Fibroblast of peridontal ligament (primary cell): ENCODE results near the gene LRRC75B.
"Not testable (repeated sequence)": the region's sequence is repeated elsewhere in the genome, so short reads cannot be mapped to it uniquely, and the experiment has no call there.

ENCODE experiments used
- DNase-seq: peaks from one replicate; pipeline ENCODE4 v3.0.0-alpha.2; 2010; ENCODE audit errors: extremely low read depth

LRRC75B gene

GRCh38 chr22:24554313-24555164 is 38.3 kb downstream of the LRRC75B start, which contains the start of gene GUCD1:
Gene GUCD1 (minus strand): TSS chr22:24555138. CDS start chr22:24554991, 147 bp downstream.
- DNase-seq: peak; percentile 48

GRCh38 chr22:24553597-24554312 is 39.1 kb downstream of the LRRC75B start:
- peak; percentile 21 for DNase-seq

- not testable (repeated sequence) for DNase-seq
Measured at GRCh38 chr22:24552503-24553286, 40.2 kb downstream of the LRRC75B start.

- DNase-seq: no peak
Measured at GRCh38 chr22:24550902-24551435, 41.9 kb downstream of the LRRC75B start.

GRCh38 chr22:24550028-24550901 is 42.6 kb downstream of the LRRC75B start:
- no peak for DNase-seq

- no peak for DNase-seq
Measured at GRCh38 chr22:24548812-24549211, 44.1 kb downstream of the LRRC75B start.

GRCh38 chr22:24543679-24544243 is 49.1 kb downstream of the LRRC75B start:
- no peak for DNase-seq

- no peak for DNase-seq
Measured at GRCh38 chr22:24543185-24543601, 49.7 kb downstream of the LRRC75B start.

GRCh38 chr22:24542641-24543040 is 50.2 kb downstream of the LRRC75B start:
- no peak for DNase-seq

- DNase-seq: no peak
Measured at GRCh38 chr22:24541681-24542515, 51.0 kb downstream of the LRRC75B start.

- no peak for DNase-seq
Measured at GRCh38 chr22:24540470-24540869, 52.4 kb downstream of the LRRC75B start.

- no peak for DNase-seq
Measured at GRCh38 chr22:24536089-24536488, 56.8 kb downstream of the LRRC75B start.
